Bronchial epithelial cell (primary cell): ENCODE results near the gene SYT2. TPM values are rescaled to one million over a fixed set of nuclear protein-coding genes. Genes with fewer than 3 reads are reported as not detected.

Source experiments
- DNase-seq: peaks from one replicate; pipeline ENCODE4 v3.0.0-alpha.2; 2010; ENCODE audit warnings: low read depth
- FAIRE-seq: peaks from 2 replicates; lab custom pipeline; 2011; peaks lifted over from hg19 to GRCh38; lab: Jason Lieb, UNC
- H3K27me3 ChIP-seq: 2 replicates; pipeline ENCODE4 v1.5.1; 2011; ENCODE audit warnings: low read length; ENCODE audit not compliant: control insufficient read depth, insufficient read depth
- H3K36me3 ChIP-seq: 2 replicates; pipeline ENCODE4 v1.5.1; 2011; ENCODE audit warnings: low read length; ENCODE audit not compliant: control insufficient read depth, insufficient read depth
- H3K4me3 ChIP-seq: 2 replicates; pipeline ENCODE4 v1.5.1; 2011; ENCODE audit warnings: mild to moderate bottlenecking, low read depth, low read length, control low read depth
- CTCF ChIP-seq: IDR thresholded peaks from 2 replicates; pipeline ENCODE4 v1.5.1; 2011; ENCODE audit warnings: mild to moderate bottlenecking, moderate library complexity, low read length, control low read depth, inconsistent platforms; ENCODE audit not compliant: insufficient read depth, severe bottlenecking
- total RNA-seq: library from RNA; depleted of rRNA; stranded (reverse); fragments of >200 nt; gene quantifications from 2 replicates; pipeline ENCODE4 v1.2.1, GENCODE V29; 2014

Gene SYT2
- total RNA-seq, 1 donor from 2014 or later = under 0.01 TPM

GRCh38 chr1:202578565-202578964 is 131.7 kb downstream of the SYT2 start:
- FAIRE-seq (no peak), DNase-seq (no peak)
- Histone ChIP-seq H3K36me3 (peaks cover 5% of the 10 kb centered on the region), H3K27me3 (no peaks in the 10 kb centered on the region), H3K4me3 (no peak overlapping the region)
- no peak for TF ChIP-seq CTCF

- Histone ChIP-seq H3K27me3 (no peaks in the 10 kb centered on the region), H3K4me3 (no peak overlapping the region), H3K36me3 (peaks cover 5% of the 10 kb centered on the region)
- FAIRE-seq = no peak
- no peak for TF ChIP-seq CTCF
- peak; percentile 86 for DNase-seq
Measured at GRCh38 chr1:202578001-202578504, 132.2 kb downstream of the SYT2 start.

- DNase-seq = peak; percentile 63
- no peak for FAIRE-seq
- TF ChIP-seq CTCF = no peak
- no peaks in the 10 kb centered on the region for H3K27me3 ChIP-seq
- H3K4me3 ChIP-seq = no peak overlapping the region
- peaks cover 5% of the 10 kb centered on the region for H3K36me3 ChIP-seq
Measured at GRCh38 chr1:202577381-202577780, 132.9 kb downstream of the SYT2 start.

- no peak for FAIRE-seq
- Histone ChIP-seq H3K36me3 (peaks cover 4% of the 10 kb centered on the region), H3K27me3 (no peaks in the 10 kb centered on the region), H3K4me3 (no peak overlapping the region)
- no peak for TF ChIP-seq CTCF
- no peak for DNase-seq
Measured at GRCh38 chr1:202576816-202577215, 133.4 kb downstream of the SYT2 start.

- peaks cover 3% of the 10 kb centered on the region for H3K36me3 ChIP-seq
- DNase-seq = peak; percentile 84
- H3K4me3 ChIP-seq = no peak overlapping the region
- FAIRE-seq = no peak
- TF ChIP-seq CTCF = no peak
- no peaks in the 10 kb centered on the region for H3K27me3 ChIP-seq
Measured at GRCh38 chr1:202575918-202576653, 134.2 kb downstream of the SYT2 start.

GRCh38 chr1:202572867-202573266 is 137.4 kb downstream of the SYT2 start:
- no peak for TF ChIP-seq CTCF
- FAIRE-seq (no peak), DNase-seq (no peak)
- Histone ChIP-seq H3K27me3 (no peaks in the 10 kb centered on the region), H3K4me3 (no peak overlapping the region), H3K36me3 (no peaks in the 10 kb centered on the region)
